Fibroblast of lung (primary cell): Measurements from ENCODE around the gene MLLT11.

ENCODE experiments used
- EZH2 ChIP-seq: IDR thresholded peaks from 2 replicates; pipeline ENCODE4 v1.5.1; 2012; ENCODE audit warnings: low read length, control low read depth, mild to moderate bottlenecking; ENCODE audit errors: missing control alignments
- TF ChIP-seq, protein P1 (sequence below), 2 donors: IDR thresholded peaks in 1 of 2; conservative IDR thresholded peaks in 1 of 2; 1 replicate in 1 of 2; 2 replicates in 1 of 2; pipeline ENCODE4 v1.5.1; 2011 to 2012; ENCODE audit warnings: low read length in 2 of 2, control low read depth in 1 of 2, inconsistent platforms in 1 of 2, low read depth in 1 of 2, mild to moderate bottlenecking in 1 of 2

DNA sequence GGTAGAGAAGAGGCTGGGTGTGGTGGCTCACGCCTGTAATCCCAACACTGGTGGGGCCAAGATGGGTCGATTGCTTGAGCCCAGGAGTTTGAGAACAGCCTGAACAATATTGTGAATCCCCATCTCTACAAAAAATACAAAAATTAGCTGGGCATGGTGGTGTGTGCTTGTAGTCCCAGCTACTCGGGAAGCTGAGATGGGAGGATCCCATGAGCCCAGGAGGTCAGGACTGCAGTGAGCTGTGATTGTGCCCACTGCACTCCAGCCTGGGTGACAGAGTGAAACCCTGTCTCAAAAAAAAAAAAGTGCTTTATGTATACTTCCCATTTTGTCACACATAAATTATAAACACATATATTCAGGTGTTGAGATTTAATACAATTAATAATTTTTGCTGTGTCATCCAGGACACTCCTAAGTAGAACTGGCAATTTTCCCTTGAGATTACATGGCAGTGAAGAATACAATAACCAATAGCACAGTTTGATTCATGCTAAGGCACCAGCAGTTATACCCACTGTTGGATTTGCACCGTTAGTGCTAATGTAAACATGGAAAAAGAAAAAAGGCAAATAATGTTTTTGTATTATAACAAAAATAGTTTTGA lies 25.9 kb downstream of the MLLT11 start:
- TF ChIP-seq, protein P1, sequence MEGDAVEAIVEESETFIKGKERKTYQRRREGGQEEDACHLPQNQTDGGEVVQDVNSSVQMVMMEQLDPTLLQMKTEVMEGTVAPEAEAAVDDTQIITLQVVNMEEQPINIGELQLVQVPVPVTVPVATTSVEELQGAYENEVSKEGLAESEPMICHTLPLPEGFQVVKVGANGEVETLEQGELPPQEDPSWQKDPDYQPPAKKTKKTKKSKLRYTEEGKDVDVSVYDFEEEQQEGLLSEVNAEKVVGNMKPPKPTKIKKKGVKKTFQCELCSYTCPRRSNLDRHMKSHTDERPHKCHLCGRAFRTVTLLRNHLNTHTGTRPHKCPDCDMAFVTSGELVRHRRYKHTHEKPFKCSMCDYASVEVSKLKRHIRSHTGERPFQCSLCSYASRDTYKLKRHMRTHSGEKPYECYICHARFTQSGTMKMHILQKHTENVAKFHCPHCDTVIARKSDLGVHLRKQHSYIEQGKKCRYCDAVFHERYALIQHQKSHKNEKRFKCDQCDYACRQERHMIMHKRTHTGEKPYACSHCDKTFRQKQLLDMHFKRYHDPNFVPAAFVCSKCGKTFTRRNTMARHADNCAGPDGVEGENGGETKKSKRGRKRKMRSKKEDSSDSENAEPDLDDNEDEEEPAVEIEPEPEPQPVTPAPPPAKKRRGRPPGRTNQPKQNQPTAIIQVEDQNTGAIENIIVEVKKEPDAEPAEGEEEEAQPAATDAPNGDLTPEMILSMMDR (conservative IDR thresholded peaks at IDR 0.05 in 1 of 2, IDR thresholded peaks at IDR 0.05 in 1 of 2; ENCODE audit: low read depth in 1 of 2, low read length in 2 of 2), result no peak
- no peak for TF ChIP-seq EZH2
